Measurements from ENCODE around the gene PLA2R1. TPM values are rescaled to one million over a fixed set of nuclear protein-coding genes. Genes with fewer than 3 reads are reported as not detected.

PLA2R1 gene
- total and polyA plus RNA-seq, 2 donors (not counting 1 experiment from before 2014, with no cell fraction given), result 8.0 to 8.3 TPM

DNA sequence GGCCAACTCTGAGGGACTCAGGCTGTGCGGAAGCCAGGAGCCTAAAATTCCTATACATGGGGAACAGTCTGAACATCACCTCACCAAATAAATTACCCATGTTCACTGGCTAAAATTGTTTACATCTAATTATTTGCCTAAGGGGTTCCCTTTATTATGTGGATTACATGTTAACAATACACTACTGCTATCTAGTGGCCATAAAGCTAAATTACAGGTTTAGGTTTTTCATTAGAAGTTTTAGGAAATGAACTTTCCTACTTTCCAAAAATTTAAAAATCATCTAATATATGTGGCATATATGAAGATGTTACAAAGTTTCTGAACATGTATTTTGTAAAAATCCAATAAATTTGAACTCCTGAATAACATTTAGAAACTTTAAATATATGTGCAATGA, 40.3 kb downstream of the PLA2R1 start:
- Histone ChIP-seq H3K4me3 (replicated peaks in 1 of 4; ENCODE audit: control extremely low read depth in 1 of 4, insufficient read depth in 1 of 4, low read depth in 3 of 4, low read length in 4 of 4) (no peak overlapping the region), H3K36me3 (ENCODE audit: control insufficient read depth, insufficient read depth, low read length) (no peaks in the 10 kb centered on the region), H3K79me2 (ENCODE audit: control insufficient read depth, insufficient read depth, low read length) (no peaks in the 10 kb centered on the region), H3K4me1 (ENCODE audit: control insufficient read depth, extremely low read depth, insufficient read depth, low read length) (no peaks in the 10 kb centered on the region), H3K4me2 (ENCODE audit: extremely low read depth, insufficient read depth, low read length) (no peak overlapping the region), H3K27me3 (ENCODE audit: control insufficient read depth, insufficient read depth, low read length) (no peaks in the 10 kb centered on the region), H3K9me3 (ENCODE audit: control insufficient read depth, insufficient read depth, low read depth, low read length) (no peaks in the 10 kb centered on the region), H4K20me1 (ENCODE audit: control insufficient read depth, extremely low read depth, insufficient read depth, low read length) (no peaks in the 10 kb centered on the region), H3K9ac (ENCODE audit: insufficient read depth, low read length) (no peak overlapping the region), H2AFZ (ENCODE audit: low read length) (no peak overlapping the region), H3K27ac (ENCODE audit: insufficient read depth, low read length) (no peak overlapping the region)
- DNase-seq (ENCODE audit: low read depth in 2 of 2), result peak in 1 of 2 donors; percentile 10
- TF ChIP-seq, protein P1, sequence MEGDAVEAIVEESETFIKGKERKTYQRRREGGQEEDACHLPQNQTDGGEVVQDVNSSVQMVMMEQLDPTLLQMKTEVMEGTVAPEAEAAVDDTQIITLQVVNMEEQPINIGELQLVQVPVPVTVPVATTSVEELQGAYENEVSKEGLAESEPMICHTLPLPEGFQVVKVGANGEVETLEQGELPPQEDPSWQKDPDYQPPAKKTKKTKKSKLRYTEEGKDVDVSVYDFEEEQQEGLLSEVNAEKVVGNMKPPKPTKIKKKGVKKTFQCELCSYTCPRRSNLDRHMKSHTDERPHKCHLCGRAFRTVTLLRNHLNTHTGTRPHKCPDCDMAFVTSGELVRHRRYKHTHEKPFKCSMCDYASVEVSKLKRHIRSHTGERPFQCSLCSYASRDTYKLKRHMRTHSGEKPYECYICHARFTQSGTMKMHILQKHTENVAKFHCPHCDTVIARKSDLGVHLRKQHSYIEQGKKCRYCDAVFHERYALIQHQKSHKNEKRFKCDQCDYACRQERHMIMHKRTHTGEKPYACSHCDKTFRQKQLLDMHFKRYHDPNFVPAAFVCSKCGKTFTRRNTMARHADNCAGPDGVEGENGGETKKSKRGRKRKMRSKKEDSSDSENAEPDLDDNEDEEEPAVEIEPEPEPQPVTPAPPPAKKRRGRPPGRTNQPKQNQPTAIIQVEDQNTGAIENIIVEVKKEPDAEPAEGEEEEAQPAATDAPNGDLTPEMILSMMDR (conservative IDR thresholded peaks at IDR 0.05 in 1 of 2, IDR thresholded peaks at IDR 0.05 in 1 of 2; ENCODE audit: low read depth in 1 of 2, low read length in 2 of 2), result peak in 1 of 2 donors; percentile 26
- TF ChIP-seq EZH2 (IDR thresholded peaks at IDR 0.05; ENCODE audit: low read length, missing control alignments), result no peak

DNA sequence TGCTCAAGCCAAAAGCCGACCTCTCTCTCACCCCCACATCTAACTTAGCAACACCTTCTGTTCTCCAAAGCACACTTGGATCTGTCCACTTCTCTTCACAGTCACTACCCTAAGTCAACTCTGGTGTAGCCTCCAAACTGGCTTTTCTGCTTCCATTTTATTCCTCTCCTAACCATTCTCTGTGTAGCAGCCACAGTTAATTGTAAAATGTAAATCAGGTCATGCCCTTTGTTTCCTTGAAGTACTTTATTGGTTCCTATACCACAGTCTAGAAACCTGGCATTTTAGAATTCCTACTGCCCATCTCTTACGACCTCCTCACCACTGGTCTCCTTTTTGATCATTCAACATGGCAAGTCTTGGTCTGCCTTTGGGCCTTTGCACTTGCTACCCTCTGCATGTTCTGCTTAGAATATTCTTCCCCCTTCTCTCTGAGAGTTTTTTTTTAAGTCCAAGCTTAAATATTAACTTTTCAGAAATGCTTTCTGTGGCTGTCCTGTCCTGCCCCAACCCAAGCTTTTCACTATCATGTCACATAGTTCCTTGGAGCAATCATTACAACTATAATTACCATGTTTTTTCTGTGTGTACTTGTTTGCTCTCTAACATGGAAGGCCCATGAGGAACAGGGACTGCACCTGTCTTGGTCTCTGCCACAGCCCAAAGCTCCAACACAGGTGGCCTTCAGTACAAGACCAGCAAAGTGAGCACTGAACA, 42.9 kb downstream of the PLA2R1 start:
- H2AFZ ChIP-seq (ENCODE audit: low read length), result no peak overlapping the region
- H3K27me3 ChIP-seq (ENCODE audit: control insufficient read depth, insufficient read depth, low read length), result no peaks in the 10 kb centered on the region
- no peak overlapping the region for H3K9ac ChIP-seq (ENCODE audit: insufficient read depth, low read length)
- no peaks in the 10 kb centered on the region for H4K20me1 ChIP-seq (ENCODE audit: control insufficient read depth, extremely low read depth, insufficient read depth, low read length)
- H3K4me3 ChIP-seq (replicated peaks in 1 of 4; ENCODE audit: control extremely low read depth in 1 of 4, insufficient read depth in 1 of 4, low read depth in 3 of 4, low read length in 4 of 4), result no peak overlapping the region
- H3K4me1 ChIP-seq (ENCODE audit: control insufficient read depth, extremely low read depth, insufficient read depth, low read length), result no peaks in the 10 kb centered on the region
- no peaks in the 10 kb centered on the region for H3K79me2 ChIP-seq (ENCODE audit: control insufficient read depth, insufficient read depth, low read length)
- no peak overlapping the region for H3K27ac ChIP-seq (ENCODE audit: insufficient read depth, low read length)
- no peak for DNase-seq (ENCODE audit: low read depth in 2 of 2)
- no peaks in the 10 kb centered on the region for H3K36me3 ChIP-seq (ENCODE audit: control insufficient read depth, insufficient read depth, low read length)
- H3K4me2 ChIP-seq (ENCODE audit: extremely low read depth, insufficient read depth, low read length), result no peak overlapping the region
- H3K9me3 ChIP-seq (ENCODE audit: control insufficient read depth, insufficient read depth, low read depth, low read length), result no peaks in the 10 kb centered on the region
- TF ChIP-seq, protein P1 (conservative IDR thresholded peaks at IDR 0.05 in 1 of 2, IDR thresholded peaks at IDR 0.05 in 1 of 2; ENCODE audit: low read depth in 1 of 2, low read length in 2 of 2), result no peak
- no peak for TF ChIP-seq EZH2 (IDR thresholded peaks at IDR 0.05; ENCODE audit: low read length, missing control alignments)

DNA sequence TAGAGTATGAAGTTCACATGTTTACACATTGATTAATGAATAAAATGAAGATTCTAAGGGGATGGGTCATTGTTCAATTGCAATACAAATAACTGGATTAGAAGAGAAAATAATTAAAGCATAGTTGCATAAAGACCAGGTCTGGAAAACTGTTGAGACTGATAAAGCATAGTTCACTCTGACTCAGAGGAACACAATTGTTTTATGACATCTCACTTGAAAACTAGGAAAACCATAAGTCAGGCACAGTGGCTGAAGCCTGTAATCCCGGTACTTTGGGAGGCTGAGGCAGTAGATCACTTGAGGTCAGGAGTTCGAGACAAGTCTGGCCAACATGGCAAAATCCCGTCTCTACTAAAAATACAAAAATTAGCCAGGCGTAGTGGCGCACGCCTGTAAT, 46.7 kb downstream of the PLA2R1 start:
- no peaks in the 10 kb centered on the region for H3K9me3 ChIP-seq (ENCODE audit: control insufficient read depth, insufficient read depth, low read depth, low read length)
- no peak overlapping the region for H2AFZ ChIP-seq (ENCODE audit: low read length)
- no peaks in the 10 kb centered on the region for H3K79me2 ChIP-seq (ENCODE audit: control insufficient read depth, insufficient read depth, low read length)
- no peak for TF ChIP-seq EZH2 (IDR thresholded peaks at IDR 0.05; ENCODE audit: low read length, missing control alignments)
- TF ChIP-seq, protein P1 (conservative IDR thresholded peaks at IDR 0.05 in 1 of 2, IDR thresholded peaks at IDR 0.05 in 1 of 2; ENCODE audit: low read depth in 1 of 2, low read length in 2 of 2), result no peak
- no peak for DNase-seq (ENCODE audit: low read depth in 2 of 2)
- no peaks in the 10 kb centered on the region for H4K20me1 ChIP-seq (ENCODE audit: control insufficient read depth, extremely low read depth, insufficient read depth, low read length)
- H3K27me3 ChIP-seq (ENCODE audit: control insufficient read depth, insufficient read depth, low read length), result no peaks in the 10 kb centered on the region
- no peak overlapping the region for H3K4me2 ChIP-seq (ENCODE audit: extremely low read depth, insufficient read depth, low read length)
- H3K4me1 ChIP-seq (ENCODE audit: control insufficient read depth, extremely low read depth, insufficient read depth, low read length), result no peaks in the 10 kb centered on the region
- no peak overlapping the region for H3K9ac ChIP-seq (ENCODE audit: insufficient read depth, low read length)
- H3K36me3 ChIP-seq (ENCODE audit: control insufficient read depth, insufficient read depth, low read length), result no peaks in the 10 kb centered on the region
- H3K4me3 ChIP-seq (replicated peaks in 1 of 4; ENCODE audit: control extremely low read depth in 1 of 4, insufficient read depth in 1 of 4, low read depth in 3 of 4, low read length in 4 of 4), result no peak overlapping the region
- H3K27ac ChIP-seq (ENCODE audit: insufficient read depth, low read length), result no peak overlapping the region

Measured in fibroblast of lung (primary cell).